NCI-H2196 (cell line): Measurements from ENCODE around the gene ACOXL.
A peak's percentile ranks its signal among the peaks of the same experiment; 100 is the strongest.

Experiments used
- DNase-seq: peaks from one replicate; lab custom pipeline; 2025; ENCODE audit not compliant: unreplicated experiment; lab: John Stamatoyannopoulos, UW

ACOXL gene

DNA sequence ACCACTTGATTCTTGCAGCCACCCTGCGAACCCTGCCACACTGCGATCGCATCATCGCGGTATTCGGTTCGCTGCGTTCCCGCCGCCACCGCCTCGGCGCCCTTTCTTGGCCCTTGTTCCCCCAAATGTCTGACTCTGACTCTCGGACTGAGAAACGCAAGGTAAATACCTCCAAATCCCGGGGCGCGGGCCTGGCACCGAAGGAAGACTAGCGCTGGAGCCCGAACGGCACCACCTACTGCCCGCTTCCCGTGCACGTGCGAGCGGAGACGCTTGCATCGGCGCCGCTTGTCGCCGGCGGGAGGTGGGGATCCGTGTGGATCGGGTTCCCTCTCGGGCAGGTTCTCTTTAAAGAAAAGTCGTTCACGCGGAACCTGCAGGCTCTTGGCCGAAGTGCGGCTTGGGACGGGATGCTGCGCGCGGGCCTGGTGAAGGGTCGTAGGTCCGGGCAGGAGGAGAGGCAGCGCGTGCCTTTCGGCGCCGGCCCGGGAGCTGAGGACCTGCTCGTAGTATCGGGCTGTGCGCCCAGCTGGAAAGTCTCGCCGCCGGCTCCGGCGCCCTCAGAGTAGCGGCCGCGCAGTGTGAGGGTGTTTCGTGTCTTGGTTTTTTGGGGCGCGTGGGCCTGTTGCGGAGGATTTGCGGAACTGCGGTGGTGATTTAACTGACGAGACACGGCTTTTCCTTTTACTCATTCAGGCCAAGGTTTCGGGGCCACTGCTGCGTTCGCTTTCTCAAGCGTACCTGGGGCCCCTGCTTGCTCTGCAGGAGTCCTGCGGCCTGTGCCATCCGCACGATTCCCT is 388.9 kb downstream of the ACOXL start:
- no peak for DNase-seq

DNA sequence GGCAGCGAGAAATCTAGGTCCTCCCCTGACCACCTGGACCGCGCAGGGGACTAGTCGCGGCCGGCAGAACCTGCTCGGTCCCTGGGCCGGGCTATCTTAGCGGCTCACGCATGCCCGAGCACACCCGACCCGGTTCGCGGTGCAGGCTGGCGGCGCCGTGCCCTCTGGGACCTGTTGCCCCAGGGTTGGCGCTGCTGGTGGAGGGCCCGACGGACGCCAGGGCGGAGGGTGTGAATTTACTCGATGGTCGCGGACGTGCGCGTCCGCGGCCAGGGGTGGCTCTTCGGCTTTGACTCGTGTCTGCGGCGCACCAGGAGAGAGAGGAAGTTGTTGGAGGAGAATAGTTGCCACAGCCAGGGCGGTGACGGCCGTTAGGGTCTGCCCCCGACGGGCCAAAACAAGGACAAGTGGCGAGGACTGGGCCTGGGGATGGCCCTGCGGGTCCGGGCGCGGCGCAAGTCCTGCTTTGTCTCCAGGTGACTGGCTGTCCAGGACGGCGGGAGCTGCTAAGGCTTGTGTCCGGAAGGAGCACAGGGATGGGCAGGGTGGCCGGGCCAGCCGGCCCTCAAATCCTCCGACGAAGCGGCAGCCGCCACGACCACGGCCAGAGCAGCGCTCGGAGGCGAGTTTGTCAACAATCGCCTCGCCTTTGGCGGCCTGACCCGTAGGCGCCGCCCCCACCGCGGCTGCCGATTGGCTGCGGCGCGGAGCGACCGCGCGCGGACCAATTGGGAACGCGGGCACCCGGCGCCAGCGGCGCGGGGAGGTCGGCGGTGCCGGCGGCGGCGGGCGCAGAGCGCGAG is 389.7 kb downstream of the ACOXL start:
- peak; percentile 95 for DNase-seq

DNA sequence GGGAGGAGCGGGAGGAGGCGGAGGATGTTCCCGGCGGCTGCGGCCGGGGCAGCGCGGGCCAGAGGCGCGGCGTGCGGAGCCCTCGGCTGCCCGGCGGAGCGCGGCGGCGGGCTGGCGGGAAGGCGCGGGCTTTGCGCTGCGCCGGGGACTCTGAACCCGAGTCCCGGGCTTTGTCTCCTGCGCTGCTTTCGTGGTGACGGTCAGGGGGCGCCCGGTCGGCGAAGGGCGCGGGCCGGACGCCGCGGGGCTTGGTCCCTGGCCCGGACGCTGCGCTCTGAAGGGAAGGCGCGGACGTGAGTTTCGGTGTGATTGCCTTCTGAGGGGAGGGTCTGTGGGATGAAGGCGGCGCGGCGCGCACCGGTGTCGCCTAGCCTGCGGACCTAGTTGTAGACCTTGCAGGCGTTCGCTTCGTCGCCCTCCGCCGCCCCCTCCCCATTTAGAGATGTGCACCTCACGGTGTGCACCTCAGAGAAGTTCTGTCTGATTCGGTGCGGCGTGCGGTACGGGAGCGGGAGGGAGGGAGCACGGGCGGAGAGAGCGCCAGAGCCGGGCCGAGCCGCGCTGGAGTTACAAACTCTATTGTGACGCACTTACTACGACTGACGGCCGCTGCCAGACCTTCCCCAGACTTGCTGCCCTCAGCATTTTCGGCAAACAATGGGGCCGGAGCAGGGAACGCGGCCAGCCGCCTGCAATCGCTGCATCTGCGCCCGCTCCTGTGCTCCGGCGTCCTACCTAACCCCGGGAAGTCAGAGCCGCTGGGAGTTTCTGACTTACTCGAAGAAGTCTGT is 390.5 kb downstream of the ACOXL start:
- DNase-seq = peak; percentile 77

DNA sequence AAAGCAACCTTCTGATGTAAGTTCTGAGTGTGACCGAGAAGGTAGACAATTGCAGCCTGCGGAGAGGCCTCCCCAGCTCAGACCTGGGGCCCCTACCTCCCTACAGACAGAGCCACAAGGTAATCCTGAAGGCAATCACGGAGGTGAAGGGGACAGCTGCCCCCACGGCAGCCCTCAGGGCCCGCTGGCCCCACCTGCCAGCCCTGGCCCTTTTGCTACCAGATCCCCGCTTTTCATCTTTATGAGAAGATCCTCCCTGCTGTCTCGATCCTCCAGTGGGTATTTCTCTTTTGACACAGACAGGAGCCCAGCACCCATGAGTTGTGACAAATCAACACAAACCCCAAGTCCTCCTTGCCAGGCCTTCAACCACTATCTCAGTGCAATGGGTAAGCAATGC is 391.4 kb downstream of the ACOXL start:
- no peak for DNase-seq

DNA sequence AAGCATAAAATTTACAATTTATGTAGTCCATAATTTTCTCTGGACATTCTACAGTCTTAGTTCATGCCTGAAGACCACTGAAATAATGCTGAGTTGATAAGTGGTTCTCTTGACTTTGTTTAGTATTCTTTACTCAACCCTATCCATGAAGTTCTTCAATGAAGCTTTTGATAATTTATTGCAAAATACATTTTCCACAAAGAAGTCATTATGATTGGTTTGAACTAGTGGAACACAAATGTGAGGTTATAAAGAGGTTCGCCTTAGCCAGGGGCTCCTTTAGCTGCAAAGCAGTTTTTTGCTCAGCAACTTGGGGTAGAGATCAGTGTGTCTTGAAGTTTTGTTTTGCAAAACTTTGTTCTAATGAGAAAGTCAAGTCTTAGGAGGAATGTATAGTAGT is 394.2 kb downstream of the ACOXL start:
- no peak for DNase-seq

DNA sequence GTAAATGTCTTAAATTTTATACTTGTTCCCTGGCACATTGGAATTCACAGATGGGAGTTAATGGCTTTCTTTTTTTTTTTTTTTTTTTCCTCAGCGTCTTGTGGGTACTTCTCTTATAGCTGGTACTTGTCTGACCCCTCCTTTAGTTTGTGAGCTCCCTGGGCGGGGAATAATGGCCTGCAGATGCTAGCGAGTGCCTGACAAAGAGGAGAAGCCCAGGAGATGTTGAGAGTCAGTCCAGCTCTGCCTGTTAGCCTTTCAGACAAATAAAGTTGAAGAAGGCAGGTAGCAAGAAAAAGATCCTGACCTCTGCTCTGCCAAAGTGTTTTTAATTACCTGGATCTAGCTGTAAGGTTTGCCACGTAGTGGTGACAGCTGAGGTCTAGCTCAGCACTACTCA is 395.0 kb downstream of the ACOXL start:
- DNase-seq = no peak

DNA sequence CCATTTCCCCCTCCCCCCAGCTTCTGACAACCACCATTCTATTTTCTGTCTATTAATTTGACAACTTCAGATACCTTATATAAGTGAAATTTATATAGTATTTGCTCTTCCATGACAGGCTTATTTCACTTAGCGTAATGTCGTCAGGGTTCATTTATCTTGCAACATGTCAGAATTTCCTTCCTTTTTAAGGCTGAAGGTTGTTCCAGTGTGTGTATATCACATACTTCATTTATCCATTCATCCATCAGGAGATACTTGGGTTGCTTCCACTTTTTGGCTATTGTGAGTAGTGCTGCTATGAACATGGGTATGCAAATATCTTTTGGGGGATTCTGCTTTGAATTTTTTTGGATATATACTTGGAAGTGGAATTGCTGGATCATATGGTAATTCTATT is 395.7 kb downstream of the ACOXL start:
- DNase-seq = no peak

DNA sequence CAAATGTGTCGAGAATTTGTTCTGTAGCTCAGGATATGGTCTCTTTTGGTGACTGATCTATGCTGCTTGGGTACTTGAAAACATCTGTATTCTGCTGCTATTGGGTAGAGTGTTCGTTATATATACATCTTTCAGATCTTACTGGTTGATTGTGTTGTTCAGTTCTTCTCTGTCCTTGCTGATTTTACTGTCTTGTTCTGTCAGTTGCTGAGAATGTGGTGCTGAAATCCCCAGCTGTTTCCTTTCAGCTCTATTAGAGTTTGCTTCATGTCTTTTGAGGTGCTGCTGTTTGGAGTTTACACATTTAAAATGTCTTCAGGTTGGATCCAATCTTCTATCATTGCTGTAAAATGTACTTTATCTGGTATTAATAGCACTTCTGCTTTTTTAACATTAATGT is 401.2 kb downstream of the ACOXL start:
- no peak for DNase-seq

DNA sequence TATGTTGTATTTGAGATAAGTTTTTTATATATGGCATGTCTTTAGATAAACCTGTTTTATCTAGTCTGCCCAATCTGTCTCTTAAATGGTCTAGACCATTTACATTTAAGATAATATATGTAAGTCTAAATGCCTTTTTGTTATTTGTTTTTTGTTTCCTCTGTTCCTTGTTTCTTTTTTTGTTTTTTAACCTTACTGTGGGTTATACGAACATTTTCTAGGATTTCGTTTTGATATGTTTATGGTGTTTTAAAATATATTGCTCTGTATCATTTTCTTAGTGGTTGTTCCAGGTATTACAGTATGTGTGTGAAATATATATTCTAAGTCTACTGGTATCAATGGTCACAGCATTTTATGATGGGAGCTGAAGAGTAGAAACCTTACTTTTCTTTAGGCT is 401.7 kb downstream of the ACOXL start:
- no peak for DNase-seq

DNA sequence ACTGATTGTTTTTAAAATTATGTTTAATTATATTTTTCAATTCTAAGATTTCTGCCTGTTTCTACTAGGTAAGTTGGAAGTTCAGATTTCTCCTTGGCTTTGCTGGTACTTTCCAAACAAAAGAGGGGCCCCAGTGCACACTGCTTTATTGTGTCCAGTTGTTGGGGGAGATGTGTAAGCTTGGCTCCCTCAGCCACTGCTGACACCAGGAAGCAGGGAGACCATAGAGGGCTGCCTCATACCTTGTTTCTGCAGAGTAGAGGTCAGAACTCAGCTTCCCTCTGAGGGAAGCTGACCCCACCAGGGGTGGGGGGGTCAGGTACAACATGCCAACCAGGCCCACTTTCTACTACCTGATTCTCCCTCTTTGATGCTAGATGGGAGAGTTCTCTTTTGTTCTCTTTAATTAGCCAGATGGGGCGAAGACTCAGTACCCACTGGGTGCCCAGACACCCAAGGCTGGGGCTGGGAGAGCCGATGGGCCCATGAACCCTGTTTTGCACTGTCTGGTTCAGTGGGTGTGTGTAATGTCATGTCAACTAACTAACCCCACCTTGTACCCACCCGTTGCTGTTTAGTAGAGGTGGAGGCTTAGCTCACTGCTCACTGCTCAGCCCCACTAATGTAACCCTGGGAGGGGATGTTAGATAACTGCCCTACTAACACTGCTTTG is 403.0 kb downstream of the ACOXL start:
- DNase-seq = no peak

DNA sequence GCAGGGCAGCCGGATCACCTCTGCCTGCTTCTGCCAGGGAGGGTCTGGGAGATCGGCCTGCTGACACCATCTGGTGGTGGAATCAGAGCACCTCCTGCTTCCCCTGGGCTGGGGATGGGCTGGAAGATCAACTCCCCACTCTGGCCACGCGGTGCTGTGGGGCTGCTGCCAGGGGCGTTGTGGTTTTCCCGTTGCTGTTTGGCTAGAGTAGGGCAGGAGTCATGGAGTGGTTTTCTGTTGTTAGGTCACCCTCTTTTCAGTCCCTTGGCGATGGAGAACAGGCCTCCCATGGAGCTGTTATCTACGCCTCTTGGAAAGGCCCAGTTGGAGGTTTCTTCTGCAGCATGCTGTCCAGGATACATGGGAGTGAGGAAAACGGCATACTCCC is 403.5 kb downstream of the ACOXL start:
- DNase-seq = peak; percentile 39

DNA sequence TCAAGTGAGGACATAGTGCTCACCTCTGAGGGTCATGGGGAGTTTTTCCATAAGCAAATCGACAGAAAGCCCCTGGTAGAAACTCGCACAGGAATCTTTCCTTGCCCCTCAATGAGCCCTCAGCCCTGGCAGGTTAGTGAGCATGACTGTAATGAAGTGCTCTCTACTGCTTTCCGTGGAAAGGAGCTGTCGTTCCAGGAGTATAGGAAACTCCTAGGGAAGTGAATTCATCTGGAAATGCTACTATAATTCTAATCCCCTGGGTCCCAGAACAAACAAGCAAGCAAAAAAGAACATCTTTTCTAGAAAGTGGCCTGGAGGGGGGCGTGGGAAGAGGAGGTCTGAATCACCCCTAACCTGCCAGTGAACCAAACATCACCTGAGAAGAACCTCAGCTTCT is 406.5 kb downstream of the ACOXL start:
- DNase-seq = no peak

DNA sequence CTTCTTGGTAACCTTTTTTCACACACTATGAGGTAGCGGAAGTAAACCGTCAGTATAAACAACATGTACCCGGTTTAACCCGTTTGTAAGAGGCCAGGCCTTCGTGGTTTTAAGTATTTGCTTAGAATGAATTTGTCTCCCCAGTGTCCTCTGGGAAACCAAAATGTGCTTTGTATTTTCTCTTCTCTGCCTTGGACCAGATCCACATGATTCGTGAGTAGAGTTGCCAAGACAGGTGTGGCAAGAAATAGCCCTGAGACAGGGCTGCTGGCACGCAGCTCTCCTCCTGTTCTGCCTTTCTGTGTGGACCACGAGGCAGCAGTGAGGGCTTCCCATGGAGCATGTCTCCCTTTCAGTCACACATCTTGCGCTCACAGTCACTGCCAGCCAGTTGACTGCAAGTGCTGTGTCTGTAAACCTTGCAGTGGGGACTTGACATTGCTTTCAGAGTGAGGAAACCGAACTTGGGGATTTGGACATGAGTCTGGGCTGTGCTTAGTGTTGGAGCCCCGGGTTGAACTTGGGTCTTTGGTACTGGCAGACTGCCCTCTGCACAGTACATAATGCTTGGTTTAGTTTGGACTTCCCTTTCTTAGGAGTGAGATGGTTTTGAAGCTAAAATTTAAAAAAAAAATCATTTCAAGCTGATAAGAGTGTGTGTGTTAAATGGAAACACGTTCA is 407.4 kb downstream of the ACOXL start:
- peak; percentile 64 for DNase-seq

DNA sequence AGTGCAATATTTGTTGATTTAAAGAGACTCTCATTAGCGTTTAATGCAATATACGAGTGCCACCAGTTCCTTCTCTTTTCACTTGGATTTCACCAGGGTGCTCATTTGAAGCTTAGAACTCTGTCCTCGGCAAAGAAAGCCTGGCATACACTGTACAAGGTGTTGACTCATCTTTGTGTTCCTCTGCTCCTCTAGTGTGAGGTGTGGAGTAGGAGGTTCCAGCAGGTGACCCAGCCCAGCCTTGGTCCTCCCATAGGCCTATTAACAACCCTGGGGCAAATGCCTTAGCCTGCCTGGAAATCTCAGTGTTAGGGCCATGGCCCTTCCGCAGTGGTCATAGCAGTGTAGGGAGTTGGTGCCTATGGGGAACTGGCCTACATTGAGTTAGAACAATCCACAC is 408.4 kb downstream of the ACOXL start:
- DNase-seq = no peak

DNA sequence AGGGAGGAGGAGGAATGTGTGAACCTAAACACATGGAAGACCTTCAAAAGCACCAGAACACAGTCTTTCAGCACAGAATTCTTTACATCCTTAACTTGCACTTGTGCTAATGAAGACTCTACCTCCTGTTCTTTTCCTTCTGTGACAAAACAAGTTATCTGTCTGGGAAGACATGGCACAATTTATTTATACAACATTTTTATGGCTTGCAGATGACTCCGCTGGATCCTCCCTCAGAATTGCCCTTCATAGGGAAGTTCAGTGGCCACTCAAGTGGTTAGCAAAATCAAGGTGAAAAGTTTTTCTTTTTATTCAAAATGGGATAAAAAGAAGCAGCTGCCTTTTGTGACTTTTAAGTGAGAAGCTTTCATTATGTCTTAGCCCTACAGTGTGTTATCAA is 409.7 kb downstream of the ACOXL start:
- DNase-seq = no peak

DNA sequence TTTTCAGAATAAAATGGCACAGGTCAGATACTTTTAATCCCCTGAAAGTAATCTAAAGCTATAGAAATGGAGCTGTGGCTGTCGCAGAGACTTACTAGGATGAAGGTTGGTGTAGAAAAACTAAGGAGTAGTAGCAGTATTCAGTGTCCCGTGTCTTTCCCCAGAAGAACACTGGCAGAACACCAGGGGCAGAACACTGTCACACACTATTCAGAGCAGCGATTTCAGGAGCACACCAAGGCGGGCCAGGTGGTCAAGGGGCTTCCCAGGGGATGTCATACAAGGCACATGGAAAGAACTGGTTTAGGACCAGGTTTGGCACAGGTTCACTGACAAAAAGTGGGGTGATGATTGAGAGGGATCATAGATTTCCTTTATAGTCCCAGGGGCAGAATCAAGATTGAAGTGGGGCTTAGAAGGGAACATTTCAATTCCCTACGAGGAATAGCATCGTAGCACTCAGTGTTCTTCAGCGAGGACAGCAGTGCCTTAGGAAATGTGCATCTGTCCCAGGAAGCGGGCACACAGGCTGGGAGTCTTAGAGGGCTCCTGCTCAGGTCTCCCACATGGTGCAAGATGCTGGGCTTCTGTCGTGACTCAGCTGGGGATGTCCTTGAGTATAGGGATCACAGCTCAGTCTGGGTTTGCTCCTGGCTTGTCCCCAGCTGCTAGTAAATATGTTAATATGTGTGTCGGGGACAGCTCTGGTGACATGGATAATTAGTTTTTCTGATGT is 410.9 kb downstream of the ACOXL start:
- DNase-seq = no peak

DNA sequence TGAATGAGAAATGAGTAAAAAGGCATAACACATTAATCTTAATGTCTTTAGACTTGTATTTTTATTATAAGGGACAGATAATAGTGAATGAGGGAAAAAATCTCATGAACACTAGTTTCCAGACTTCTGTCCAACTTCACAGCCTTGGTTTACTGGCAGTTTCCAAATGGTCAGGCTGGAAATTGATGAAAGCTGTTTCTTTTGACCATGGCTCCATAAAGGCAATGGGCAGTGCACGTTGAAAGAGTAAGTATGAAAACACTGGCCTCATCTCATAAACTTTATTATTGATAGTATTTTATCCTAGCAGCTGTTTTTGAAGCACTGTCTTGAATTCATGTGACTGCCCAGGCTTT is 411.4 kb downstream of the ACOXL start:
- DNase-seq = no peak

DNA sequence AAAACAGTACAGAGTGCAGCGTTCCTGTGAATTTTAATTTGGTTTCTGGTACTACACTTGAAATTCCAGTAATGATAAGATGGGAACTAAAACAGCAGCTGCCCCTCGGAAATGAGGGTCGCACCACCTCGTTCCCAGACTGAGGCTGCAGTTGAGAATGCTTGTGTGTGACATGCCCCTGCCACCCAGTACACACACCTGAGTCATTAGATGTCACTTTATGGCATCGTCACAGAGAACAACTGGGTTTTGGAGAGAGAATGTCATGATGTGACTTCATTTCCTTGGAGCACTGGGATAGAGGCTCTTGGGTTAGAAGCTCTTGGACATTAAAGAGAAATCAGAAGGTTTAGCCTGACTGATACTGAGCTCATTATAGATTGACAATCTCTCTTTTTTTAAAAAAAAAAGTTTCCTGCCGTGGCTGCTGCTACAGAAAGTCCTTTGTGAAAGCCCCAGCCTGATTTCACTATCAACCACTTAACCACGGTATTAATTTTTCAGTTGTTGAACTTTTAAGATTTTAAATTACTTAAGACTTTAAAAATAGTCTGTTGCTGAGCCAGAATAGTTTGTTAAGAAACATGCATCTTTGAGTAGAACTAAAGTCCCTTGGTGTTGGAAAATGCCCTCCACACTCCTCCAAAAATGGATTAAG is 412.9 kb downstream of the ACOXL start:
- DNase-seq = no peak

DNA sequence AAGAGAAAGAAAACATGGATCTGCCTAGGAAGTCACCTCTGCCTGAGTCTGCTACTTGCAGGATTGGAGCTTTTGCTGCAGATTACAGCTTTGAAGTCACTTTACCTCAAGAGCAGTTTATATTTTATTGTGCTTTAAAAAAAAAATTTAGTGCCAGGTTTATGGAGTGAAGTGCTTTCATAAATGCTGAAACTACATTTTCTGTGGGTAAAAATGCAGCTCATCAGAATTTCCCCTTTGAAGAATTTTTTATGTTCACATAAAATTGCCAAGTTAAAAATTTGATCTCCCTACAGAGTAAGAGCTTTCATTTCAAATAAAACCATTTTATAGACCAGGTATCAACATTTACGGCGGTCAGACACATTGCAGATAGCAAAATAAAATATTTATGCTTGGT is 413.6 kb downstream of the ACOXL start:
- DNase-seq = no peak
